Non-pigmented ciliary epithelial cell (primary cell): ENCODE measurements around the gene CFAP45.

ENCODE experiments used
- DNase-seq: peaks from one replicate; pipeline ENCODE4 v3.0.0-alpha.2; 2010; ENCODE audit warnings: low read depth

Gene CFAP45

DNA sequence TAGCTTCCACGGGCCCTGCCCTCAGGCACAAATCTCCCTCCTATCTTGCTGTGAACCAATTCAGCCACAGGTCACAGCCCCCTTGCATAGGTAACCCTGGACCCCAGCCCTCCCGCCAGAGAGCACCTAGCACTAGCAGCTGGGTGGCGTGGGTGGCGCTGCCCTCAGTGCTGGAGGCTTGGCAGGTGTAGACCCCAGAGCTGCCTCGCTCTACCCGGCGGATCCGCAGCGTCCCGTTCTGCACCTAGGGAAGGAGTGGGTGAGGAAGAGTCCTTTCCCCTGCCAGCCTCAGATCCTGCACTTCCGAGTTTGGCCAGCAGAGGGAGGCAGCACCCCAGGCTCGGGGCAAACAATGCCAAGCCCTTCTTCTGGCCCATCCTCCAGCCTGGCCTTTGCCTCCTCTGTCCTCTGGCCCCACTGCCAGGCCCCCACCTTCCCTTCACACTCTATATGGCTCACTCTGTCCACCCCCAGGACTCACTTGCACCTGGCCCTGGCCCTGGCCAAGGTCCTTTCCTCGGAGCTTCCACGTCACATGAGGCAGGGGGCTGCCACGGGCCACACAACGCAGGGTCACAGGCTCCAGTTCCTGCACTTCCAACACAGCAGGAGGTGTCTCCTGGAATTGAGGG is 36.4 kb upstream of the CFAP45 start:
- no peak for DNase-seq

DNA sequence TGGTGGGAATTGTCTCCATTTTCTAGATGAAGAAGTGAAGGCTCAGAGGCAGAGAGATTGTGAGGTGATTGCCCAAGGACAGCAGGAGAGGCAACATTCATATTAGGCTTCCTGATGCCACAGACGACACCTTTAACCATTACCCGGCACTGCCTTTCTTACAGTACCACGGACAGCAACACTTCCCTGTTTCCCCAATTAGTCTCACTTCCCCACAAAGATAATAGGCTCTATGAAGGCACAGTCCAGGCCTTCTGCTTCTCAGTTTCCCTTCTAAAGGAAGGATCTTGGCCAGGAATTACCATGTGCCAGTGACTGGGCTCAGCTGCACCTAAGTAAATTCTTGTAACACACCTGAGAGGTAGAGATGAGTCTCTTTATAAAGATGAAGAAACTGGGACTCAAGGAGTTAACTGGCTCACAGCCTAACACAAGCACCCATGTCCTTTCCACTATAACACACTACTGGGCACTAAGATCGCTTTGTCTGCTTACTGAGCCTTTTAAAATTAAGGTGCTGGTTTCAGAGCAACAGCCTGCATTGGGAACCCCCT is 35.8 kb upstream of the CFAP45 start:
- DNase-seq: no peak

GRCh38 chr1:159935305-159935704 is 35.3 kb upstream of the CFAP45 start:
- DNase-seq: no peak

- DNase-seq: no peak
Measured at GRCh38 chr1:159934136-159935039, 34.4 kb upstream of the CFAP45 start.

GRCh38 chr1:159933347-159933746 is 33.4 kb upstream of the CFAP45 start:
- no peak for DNase-seq

DNA sequence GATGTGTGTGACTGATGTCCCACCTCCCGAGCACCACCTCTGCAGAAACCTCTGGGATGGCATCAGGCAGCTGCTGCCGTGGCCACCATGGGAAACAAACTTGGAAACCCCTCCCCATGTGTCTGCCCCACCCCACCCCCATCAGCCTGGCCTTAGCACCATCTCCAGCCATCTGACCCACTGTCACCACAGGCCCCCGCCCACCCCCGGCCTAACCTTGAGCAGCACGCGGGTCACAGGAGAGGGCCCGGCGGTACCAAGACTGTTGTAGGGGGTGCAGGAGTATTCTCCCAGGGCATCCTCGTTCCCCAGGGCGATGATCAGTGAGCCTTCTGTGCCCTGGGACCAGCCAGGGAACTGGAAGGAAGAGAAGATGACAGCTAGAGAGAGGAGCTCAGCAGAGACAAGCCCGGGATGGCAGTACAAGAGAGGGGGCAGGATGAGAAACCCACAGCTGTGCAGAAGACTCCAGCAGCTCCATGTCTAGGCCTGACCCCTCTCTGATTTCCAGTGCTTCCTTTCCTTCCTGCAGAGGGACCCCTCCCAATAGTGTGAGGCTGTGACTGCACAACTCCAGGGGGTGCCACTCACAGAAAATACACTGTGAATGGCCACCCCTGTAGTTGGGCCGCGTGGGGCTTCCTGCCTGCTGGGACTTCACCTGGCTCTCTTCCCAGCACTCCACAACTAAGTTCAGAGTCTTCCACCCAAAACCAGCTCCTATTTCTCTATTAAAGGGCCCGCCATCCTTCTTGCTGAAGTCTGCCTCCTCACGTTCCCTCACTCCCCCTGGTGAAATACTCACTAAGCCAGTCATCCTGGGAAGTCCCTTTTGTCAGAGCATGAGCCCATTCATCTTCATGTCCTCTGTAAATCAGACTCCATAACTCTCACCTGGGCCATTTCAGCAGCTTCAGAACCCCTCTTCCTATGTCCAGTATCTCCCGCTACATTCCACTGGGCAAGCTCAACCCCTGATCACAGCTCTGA is 32.6 kb upstream of the CFAP45 start:
- no peak for DNase-seq

DNA sequence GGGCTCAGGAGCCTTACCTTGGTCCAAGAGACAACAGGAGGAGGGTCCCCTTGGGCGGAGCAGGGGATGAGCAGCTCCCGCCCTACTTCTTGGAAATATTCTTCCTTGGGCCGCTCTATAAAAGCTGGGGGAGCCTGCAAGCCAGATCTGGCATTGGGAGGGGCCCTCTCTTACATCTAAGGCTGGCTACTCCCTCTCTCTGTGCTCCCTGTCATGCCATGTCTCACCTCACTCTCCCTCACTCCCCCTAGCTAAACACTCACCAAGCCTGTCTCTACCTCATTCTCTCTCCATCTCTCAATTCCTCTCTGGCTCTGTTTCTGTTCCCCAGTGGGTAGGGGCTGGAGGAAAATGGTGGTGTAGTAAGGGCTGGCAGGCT is 31.8 kb upstream of the CFAP45 start:
- DNase-seq: no peak

- no peak for DNase-seq
Measured at GRCh38 chr1:159931101-159931794, 31.3 kb upstream of the CFAP45 start.

DNA sequence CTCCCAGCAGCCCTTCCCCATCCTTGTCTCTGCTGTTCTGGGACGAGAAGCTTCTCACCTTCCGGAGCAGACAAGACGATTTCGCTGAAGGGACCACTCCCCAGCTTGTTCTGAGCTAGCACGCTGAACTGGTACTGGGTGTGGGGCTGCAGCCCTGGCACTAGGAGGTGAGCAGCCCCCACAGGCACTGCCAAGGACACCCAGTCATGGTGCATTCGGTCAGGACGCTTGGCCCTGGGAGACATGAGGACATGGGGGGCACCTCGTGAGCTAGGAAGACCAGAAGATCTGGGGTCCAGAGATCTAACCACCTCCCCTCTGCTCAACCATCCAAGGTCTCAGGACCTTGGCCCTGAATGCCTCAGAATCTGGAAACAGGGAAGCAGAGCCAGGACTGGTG is 30.7 kb upstream of the CFAP45 start:
- DNase-seq: no peak

GRCh38 chr1:159930216-159930615 is 30.3 kb upstream of the CFAP45 start:
- DNase-seq: no peak

DNA sequence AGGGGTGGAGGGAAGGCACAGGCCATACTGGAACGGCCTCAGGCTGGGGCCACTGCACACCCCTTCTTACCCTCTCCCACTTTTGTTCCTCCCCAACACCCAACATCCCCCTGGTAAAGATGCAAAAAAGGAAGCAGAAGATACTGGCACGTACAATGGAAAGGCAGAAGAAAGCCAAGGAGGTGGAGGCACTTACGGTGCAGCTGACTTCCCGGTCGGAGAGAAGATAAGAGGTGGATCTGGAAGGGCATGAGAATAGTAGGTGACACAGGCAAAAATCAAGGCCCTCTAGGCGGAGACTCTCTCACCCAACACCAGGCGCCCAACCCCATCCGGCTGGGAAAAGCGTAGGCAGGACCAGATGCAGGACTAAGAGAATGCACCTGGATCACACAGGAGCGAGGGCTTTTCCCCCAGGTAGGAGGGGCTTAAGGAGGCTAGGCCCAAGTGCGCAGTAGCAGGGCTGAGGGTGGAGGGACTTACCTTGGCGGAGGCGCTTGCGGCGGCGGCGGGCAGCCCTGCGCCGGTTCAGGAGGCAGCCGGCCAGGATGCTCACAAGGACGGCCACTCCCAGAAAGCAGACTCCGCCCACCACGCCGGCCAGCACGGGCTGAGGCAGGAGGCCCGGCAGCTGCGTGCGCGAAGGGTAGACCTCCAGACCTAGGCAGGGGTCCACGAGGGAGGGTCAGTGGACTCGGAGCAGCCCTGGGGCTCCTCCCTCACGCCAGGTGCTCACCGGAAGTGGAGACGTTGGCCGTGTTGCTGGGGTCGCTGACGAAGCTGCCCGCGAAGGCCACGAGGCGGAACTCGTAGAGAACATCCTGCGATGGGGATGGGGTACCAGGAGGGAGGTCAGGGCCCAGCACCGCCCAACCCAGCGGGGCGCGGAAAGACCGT is 29.4 kb upstream of the CFAP45 start:
- no peak for DNase-seq

GRCh38 chr1:159928491-159929050 is 28.6 kb upstream of the CFAP45 start:
- DNase-seq: no peak

DNA sequence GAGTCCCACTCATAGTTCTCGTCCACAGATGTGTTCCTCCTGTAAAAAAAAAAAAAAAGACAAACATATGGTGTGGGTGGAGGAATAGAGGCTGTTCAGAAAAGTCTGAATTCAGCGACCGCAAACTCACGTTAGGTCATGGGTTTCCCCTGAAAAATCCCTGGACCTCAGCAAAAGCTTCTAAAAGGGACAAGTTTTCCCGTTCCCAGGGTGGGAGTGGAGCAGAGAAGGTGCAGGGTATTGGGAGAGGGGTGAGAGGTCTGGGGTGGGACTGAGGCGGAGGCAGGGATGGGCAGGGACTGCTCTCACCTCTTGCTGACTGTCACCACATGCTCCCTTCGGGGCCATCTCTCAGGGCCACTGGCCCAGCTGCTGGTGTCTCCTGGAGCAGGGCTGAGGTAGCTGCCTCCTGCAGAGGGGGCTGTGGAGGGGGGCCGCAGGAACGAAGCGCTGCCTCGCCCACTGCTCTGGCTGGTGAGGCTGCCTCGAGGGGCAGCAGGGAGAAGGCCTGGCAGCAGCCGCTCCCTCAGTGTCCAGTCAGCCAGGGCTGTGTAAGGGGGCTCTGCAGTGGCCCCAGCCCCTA is 28.0 kb upstream of the CFAP45 start:
- no peak for DNase-seq

DNA sequence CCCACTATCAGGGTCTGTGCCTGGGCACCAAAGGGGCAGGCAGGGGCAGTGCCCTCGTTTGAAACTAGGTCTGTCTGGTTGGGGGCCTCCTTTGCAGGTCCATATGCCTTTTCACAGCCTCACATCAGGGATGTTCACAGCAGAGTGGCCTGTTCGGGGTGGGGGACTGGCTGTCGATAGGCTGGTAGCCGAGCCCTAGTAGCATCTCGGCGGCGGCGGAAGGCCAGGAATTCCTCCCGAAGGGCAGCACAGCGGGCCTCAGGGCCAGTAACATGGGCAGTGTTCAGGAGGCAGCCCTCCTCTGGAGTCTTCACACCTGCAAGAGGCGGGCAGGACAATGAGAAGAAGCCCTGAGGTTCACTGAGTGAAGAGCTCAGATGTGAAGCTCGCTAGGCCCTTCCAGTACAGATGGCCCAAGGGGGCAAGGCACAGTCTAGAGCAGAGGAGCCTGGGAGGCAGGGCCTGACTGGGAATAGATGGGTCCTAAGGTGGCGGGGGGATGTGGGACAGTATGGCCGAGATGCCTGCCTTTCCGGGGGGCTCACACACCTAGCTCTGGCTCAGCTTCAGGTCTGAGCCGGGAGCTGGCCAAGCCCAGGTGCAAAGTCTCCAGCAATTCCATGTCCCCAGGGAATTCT is 27.4 kb upstream of the CFAP45 start:
- no peak for DNase-seq

GRCh38 chr1:159925719-159926078 is 25.7 kb upstream of the CFAP45 start:
- no peak for DNase-seq

GRCh38 chr1:159924791-159925718 is 25.1 kb upstream of the CFAP45 start, which contains the start of gene TAGLN2:
TAGLN2 (minus strand) TSS chr1:159925507; CDS start chr1:159920509, 4,998 bp downstream.
- DNase-seq: peak; percentile 65

DNA sequence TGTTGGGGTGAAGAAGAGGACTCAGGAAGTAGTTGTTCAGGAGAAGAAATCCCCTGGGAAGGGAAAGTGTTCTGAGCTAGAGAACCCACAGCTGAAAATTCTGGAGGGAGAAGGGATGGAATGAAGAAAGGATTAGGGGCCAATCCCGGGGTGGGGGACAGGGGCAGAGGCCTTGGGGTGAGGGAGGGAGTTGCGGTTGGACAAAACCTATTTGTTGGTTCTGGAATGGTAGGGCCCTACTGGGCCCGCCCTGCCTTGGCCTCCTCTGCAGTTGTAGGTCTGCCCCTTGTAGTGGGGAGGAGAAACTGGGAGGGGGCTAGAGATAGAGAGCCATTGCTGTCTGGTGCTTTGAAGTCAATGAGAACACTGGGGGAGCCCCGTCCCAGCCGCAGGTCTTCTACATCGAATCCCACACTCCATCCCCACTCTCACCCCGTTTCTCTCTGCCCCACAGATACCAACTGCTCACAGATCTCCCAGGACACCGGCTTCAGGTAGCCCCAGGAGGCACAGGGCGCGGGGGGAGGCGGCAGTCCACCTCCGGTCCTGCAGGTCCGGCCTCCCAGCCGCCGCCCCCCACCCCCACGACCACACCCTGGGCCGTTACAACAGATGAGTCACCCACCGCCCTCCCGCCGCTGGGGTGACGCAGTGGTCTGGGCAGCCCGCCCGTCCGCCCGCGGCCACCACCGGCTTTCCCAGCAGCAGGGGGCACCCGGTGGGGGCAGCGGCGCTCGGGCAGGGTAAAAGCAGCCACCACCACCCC is 24.2 kb upstream of the CFAP45 start:
- DNase-seq: no peak
